ENCODE data around the gene VMP1.

GRCh38 chr17:59771093-59771492 lies 63.6 kb downstream of the VMP1 start:
- TF ChIP-seq, protein P1, sequence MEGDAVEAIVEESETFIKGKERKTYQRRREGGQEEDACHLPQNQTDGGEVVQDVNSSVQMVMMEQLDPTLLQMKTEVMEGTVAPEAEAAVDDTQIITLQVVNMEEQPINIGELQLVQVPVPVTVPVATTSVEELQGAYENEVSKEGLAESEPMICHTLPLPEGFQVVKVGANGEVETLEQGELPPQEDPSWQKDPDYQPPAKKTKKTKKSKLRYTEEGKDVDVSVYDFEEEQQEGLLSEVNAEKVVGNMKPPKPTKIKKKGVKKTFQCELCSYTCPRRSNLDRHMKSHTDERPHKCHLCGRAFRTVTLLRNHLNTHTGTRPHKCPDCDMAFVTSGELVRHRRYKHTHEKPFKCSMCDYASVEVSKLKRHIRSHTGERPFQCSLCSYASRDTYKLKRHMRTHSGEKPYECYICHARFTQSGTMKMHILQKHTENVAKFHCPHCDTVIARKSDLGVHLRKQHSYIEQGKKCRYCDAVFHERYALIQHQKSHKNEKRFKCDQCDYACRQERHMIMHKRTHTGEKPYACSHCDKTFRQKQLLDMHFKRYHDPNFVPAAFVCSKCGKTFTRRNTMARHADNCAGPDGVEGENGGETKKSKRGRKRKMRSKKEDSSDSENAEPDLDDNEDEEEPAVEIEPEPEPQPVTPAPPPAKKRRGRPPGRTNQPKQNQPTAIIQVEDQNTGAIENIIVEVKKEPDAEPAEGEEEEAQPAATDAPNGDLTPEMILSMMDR (conservative IDR thresholded peaks at IDR 0.05; ENCODE audit: low read depth, low read length): no peak
- TF ChIP-seq EZH2phosphoT487 (IDR thresholded peaks at IDR 0.05; ENCODE audit: borderline replicate concordance, low read length): no peak
